MM.1S (cell line): ENCODE results near the gene FGF9.

ENCODE experiments used
- DNase-seq: peaks from one replicate; pipeline ENCODE4 v3.0.0-alpha.2; 2015
- H2AFZ ChIP-seq: fragments of 300-600 bp; sonication (generic); 2 replicates; pipeline ENCODE4 v1.6.0; 2016; ENCODE audit warnings: antibody characterized with exemption, low read length
- H3F3A ChIP-seq: fragments of 300-600 bp; sonication (generic); 2 replicates; pipeline ENCODE4 v1.6.1; 2016; ENCODE audit warnings: mild to moderate bottlenecking, antibody characterized with exemption, low read length, moderate library complexity, mixed read lengths; ENCODE audit not compliant: insufficient read depth
- H3K27ac ChIP-seq: fragments of 300-600 bp; sonication (generic); 2 replicates; pipeline ENCODE4 v1.5.1; 2016; ENCODE audit warnings: mild to moderate bottlenecking, low read length
- H3K27me3 ChIP-seq: fragments of 300-600 bp; sonication (generic); replicated peaks from 2 replicates; pipeline ENCODE4 v1.6.0; 2016; ENCODE audit warnings: low read length; ENCODE audit not compliant: insufficient read depth
- H3K36me3 ChIP-seq: fragments of 300-600 bp; sonication (generic); replicated peaks from 2 replicates; pipeline ENCODE4 v1.6.1; 2016; ENCODE audit warnings: mild to moderate bottlenecking, low read length, mixed read lengths; ENCODE audit not compliant: insufficient read depth
- H3K4me1 ChIP-seq: fragments of 300-600 bp; sonication (generic); 2 replicates; pipeline ENCODE4 v1.6.1; 2016; ENCODE audit warnings: low read length, mixed read lengths
- H3K4me2 ChIP-seq: fragments of 300-600 bp; sonication (generic); 2 replicates; pipeline ENCODE4 v1.6.0; 2016; ENCODE audit warnings: low read depth, low read length
- H3K4me3 ChIP-seq: fragments of 300-600 bp; sonication (generic); 2 replicates; pipeline ENCODE4 v1.5.1; 2016; ENCODE audit warnings: low read length, mixed read lengths
- H3K79me2 ChIP-seq: fragments of 300-600 bp; sonication (generic); 2 replicates; pipeline ENCODE4 v1.6.1; 2016; ENCODE audit warnings: mixed run types, low read length, mixed read lengths
- H3K9ac ChIP-seq: fragments of 300-600 bp; sonication (generic); 2 replicates; pipeline ENCODE4 v1.6.1; 2016; ENCODE audit warnings: low read length, mixed read lengths
- H3K9me2 ChIP-seq: fragments of 300-600 bp; sonication (generic); replicated peaks from 2 replicates; pipeline ENCODE4 v1.6.1; 2016; ENCODE audit warnings: mild to moderate bottlenecking, low read length, mixed read lengths; ENCODE audit not compliant: insufficient read depth
- H3K9me3 ChIP-seq: fragments of 300-600 bp; sonication (generic); replicated peaks from 2 replicates; pipeline ENCODE4 v1.6.1; 2016; ENCODE audit warnings: mild to moderate bottlenecking, low read length, mixed read lengths; ENCODE audit not compliant: insufficient read depth
- H4K20me1 ChIP-seq: fragments of 300-600 bp; sonication (generic); 2 replicates; pipeline ENCODE4 v1.6.1; 2016; ENCODE audit warnings: mild to moderate bottlenecking, low read length, moderate library complexity, mixed read lengths; ENCODE audit not compliant: insufficient read depth
- EZH2 ChIP-seq: fragments of 300-600 bp; sonication (generic); optimal IDR thresholded peaks from 2 replicates; pipeline ENCODE3; 2017; ENCODE audit warnings: low read depth, mild to moderate bottlenecking, antibody characterized with exemption, low read length, mixed read lengths
- EZH2phosphoT487 ChIP-seq: fragments of 300-600 bp; sonication (generic); IDR thresholded peaks from 2 replicates; pipeline ENCODE4 v1.6.1; 2018; ENCODE audit warnings: antibody characterized with exemption, low read length
- TF ChIP-seq, protein P1 (sequence below): fragments of 300-600 bp; sonication (generic); IDR thresholded peaks from 2 replicates; pipeline ENCODE4 v1.5.1; 2016; ENCODE audit warnings: antibody characterized with exemption, low read length, mixed read lengths

FGF9 gene

GRCh38 chr13:21691500-21691899 lies 20.6 kb downstream of the FGF9 start:
- Histone ChIP-seq H3K9ac (no peak overlapping the region), H3K9me3 (no peaks in the 10 kb centered on the region), H3K9me2 (no peaks in the 10 kb centered on the region), H3K27ac (no peak overlapping the region), H3K4me3 (no peak overlapping the region), H3F3A (0 out of 2 replicates have a peak, but pooled peaks cover 6% of the 10 kb centered on the region), H3K36me3 (no peaks in the 10 kb centered on the region), H4K20me1 (no peaks in the 10 kb centered on the region), H2AFZ (no peak overlapping the region), H3K4me1 (peaks cover 9% of the 10 kb centered on the region), H3K27me3 (no peaks in the 10 kb centered on the region), H3K79me2 (no peaks in the 10 kb centered on the region), H3K4me2 (no peak overlapping the region)
- no peak for DNase-seq
- TF ChIP-seq EZH2 (no peak), EZH2phosphoT487 (no peak)
- TF ChIP-seq, protein P1, sequence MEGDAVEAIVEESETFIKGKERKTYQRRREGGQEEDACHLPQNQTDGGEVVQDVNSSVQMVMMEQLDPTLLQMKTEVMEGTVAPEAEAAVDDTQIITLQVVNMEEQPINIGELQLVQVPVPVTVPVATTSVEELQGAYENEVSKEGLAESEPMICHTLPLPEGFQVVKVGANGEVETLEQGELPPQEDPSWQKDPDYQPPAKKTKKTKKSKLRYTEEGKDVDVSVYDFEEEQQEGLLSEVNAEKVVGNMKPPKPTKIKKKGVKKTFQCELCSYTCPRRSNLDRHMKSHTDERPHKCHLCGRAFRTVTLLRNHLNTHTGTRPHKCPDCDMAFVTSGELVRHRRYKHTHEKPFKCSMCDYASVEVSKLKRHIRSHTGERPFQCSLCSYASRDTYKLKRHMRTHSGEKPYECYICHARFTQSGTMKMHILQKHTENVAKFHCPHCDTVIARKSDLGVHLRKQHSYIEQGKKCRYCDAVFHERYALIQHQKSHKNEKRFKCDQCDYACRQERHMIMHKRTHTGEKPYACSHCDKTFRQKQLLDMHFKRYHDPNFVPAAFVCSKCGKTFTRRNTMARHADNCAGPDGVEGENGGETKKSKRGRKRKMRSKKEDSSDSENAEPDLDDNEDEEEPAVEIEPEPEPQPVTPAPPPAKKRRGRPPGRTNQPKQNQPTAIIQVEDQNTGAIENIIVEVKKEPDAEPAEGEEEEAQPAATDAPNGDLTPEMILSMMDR: no peak

DNA sequence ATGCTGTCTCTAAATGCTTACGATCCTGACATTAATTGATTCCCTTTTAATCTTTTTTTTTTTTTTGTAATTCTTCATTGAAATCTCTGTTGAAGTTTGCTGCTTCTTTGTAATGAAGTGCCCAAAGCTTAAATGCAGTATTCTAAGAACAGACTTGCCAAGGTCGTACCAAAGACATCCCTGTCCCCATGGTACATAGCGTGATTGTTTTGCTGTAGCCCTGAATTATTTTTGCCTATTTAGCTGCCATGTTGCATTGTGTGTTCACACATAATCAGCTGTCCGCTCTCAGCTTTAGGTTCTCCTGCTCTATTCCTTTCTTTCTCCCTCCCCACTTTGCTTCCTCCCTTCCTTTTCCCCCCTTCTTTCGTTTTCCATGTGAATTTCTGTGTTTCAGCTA lies 21.1 kb downstream of the FGF9 start:
- H3K4me2 ChIP-seq: no peak overlapping the region

GRCh38 chr13:21694831-21695230 lies 24.0 kb downstream of the FGF9 start:
- H3K9me2 ChIP-seq: no peaks in the 10 kb centered on the region
- H3K4me1 ChIP-seq: peaks cover 9% of the 10 kb centered on the region; the same call in 1 of the 2 replicates
- no peaks in the 10 kb centered on the region for H3K9me3 ChIP-seq
- no peak overlapping the region for H3K4me3 ChIP-seq
- no peak overlapping the region for H3K27ac ChIP-seq
- no peaks in the 10 kb centered on the region for H3K79me2 ChIP-seq
- TF ChIP-seq EZH2phosphoT487 (no peak), EZH2 (no peak)
- TF ChIP-seq, protein P1: no peak
- no peaks in the 10 kb centered on the region for H3K27me3 ChIP-seq
- H4K20me1 ChIP-seq: no peaks in the 10 kb centered on the region
- DNase-seq: no peak
- H3K36me3 ChIP-seq: no peaks in the 10 kb centered on the region
- no peaks in the 10 kb centered on the region for H3F3A ChIP-seq
- no peak overlapping the region for H2AFZ ChIP-seq
- H3K4me2 ChIP-seq: no peak overlapping the region
- no peak overlapping the region for H3K9ac ChIP-seq

More for the DNA sequence above, 21.1 kb downstream of the FGF9 start:
- Histone ChIP-seq H3K4me1 (peaks cover 6% of the 10 kb centered on the region), H3K79me2 (no peaks in the 10 kb centered on the region), H3K36me3 (no peaks in the 10 kb centered on the region), H4K20me1 (no peaks in the 10 kb centered on the region), H3K27me3 (no peaks in the 10 kb centered on the region), H3K27ac (no peak overlapping the region), H2AFZ (no peak overlapping the region), H3K9ac (no peak overlapping the region), H3K9me2 (no peaks in the 10 kb centered on the region), H3K9me3 (no peaks in the 10 kb centered on the region), H3F3A (0 out of 2 replicates have a peak, but pooled peaks cover 5% of the 10 kb centered on the region), H3K4me3 (no peak overlapping the region)
- no peak for TF ChIP-seq EZH2
- TF ChIP-seq, protein P1: no peak
- TF ChIP-seq EZH2phosphoT487: no peak
- no peak for DNase-seq
